GM12878 (cell line): ENCODE data around the gene LHFPL3. TPM values are rescaled to one million over a fixed set of nuclear protein-coding genes. Genes with fewer than 3 reads are reported as not detected.

Experiments
- ATAC-seq: fragments of 200-7000 bp; cut with Tn5 transposase; 3 replicates; pipeline ENCODE4 v1.9.1; 2020; ENCODE audit warnings: mild to moderate bottlenecking, moderate library complexity
- BruUV-seq: library from RNA; stranded (reverse); fragments of 400-500 nt; replicated peaks from 2 replicates; lab custom pipeline; 2021; lab: Mats Ljungman, UMichigan
- CTCF ChIA-PET: fragments of 300-600 bp; sonication (Branson Sonifier 250); formaldehyde crosslinking; extraction: SDS; loops from one replicate; lab custom pipeline; 2021; ENCODE audit warnings: inconsistent platforms; lab: Yijun Ruan, JAX
- POLR2A ChIA-PET: fragments of 350-600 bp; formaldehyde crosslinking; extraction: SDS; loops from one replicate; lab custom pipeline; 2021; ENCODE audit warnings: inconsistent platforms; lab: Charles Lee
- RAD21 ChIA-PET: fragments of 300-600 bp; sonication (Branson Sonifier 250); formaldehyde crosslinking; loops from one replicate; lab custom pipeline; 2023; ENCODE audit warnings: antibody characterized with exemption; ENCODE audit not compliant: unreplicated experiment; lab: Charles Lee
- SMC1A ChIA-PET: fragments of 300-600 bp; sonication (Branson Sonifier 250); formaldehyde crosslinking; loops from one replicate; lab custom pipeline; 2023; ENCODE audit not compliant: unreplicated experiment, uncharacterized antibody; lab: Charles Lee
- DNase-seq: peaks from one replicate; pipeline ENCODE4 v3.0.0-alpha.2; 2011; ENCODE audit warnings: low read depth, low spot score
- FAIRE-seq: peaks from 3 replicates; lab custom pipeline; 2011; peaks lifted over from hg19 to GRCh38; lab: Jason Lieb, UNC
- H2AFZ ChIP-seq: 2 replicates; pipeline ENCODE4 v1.6.0; 2011; ENCODE audit warnings: low read depth, low read length, control low read depth; ENCODE audit not compliant: control insufficient read depth
- H3K27ac ChIP-seq: 2 replicates; pipeline ENCODE4 v1.5.1; 2011; ENCODE audit warnings: control low read depth; ENCODE audit not compliant: control insufficient read depth, insufficient read depth
- H3K27me3 ChIP-seq, 2 experiments: replicated peaks in 1 of 2; 2 replicates each; pipeline versions ENCODE4 v1.6.0 to v1.6.1; 2011; ENCODE audit warnings: low read length in 1 of 2; ENCODE audit not compliant: control insufficient read depth in 2 of 2, insufficient read depth in 2 of 2
- H3K36me3 ChIP-seq, 2 experiments: 2 replicates each; pipeline ENCODE4 v1.5.1; 2011; ENCODE audit warnings: low read length in 1 of 2; ENCODE audit not compliant: control insufficient read depth in 2 of 2, insufficient read depth in 2 of 2
- H3K4me1 ChIP-seq: 2 replicates; pipeline ENCODE4 v1.6.1; 2011; ENCODE audit warnings: mild to moderate bottlenecking, low read length, moderate library complexity, mixed read lengths; ENCODE audit not compliant: control insufficient read depth, insufficient read depth
- H3K4me2 ChIP-seq: 2 replicates; pipeline ENCODE4 v1.6.0; 2011; ENCODE audit warnings: control low read depth; ENCODE audit not compliant: control insufficient read depth, insufficient read depth
- H3K4me3 ChIP-seq: fragments of 200-600 bp; sonication (generic); 2 replicates; pipeline ENCODE4 v1.5.1; 2016
- H3K79me2 ChIP-seq: 2 replicates; pipeline ENCODE4 v1.6.0; 2011; ENCODE audit warnings: low read length; ENCODE audit not compliant: control insufficient read depth, insufficient read depth
- H3K9ac ChIP-seq: 2 replicates; pipeline ENCODE4 v1.8.0; 2011; ENCODE audit warnings: low read length, control low read depth, mixed read lengths; ENCODE audit not compliant: control insufficient read depth, insufficient read depth
- H3K9me3 ChIP-seq: replicated peaks from 3 replicates; pipeline ENCODE4 v1.5.1; 2011; ENCODE audit warnings: mild to moderate bottlenecking, low read length; ENCODE audit not compliant: control insufficient read depth, insufficient read depth
- H4K20me1 ChIP-seq: 2 replicates; pipeline ENCODE4 v1.6.0; 2011; ENCODE audit not compliant: control insufficient read depth, insufficient read depth
- ATF7 ChIP-seq: fragments of 450-650 bp; IDR thresholded peaks from 2 replicates; pipeline ENCODE4 v1.6.1; 2016; ENCODE audit warnings: low read depth, mild to moderate bottlenecking
- IRF5 ChIP-seq: fragments of 450-650 bp; IDR thresholded peaks from 2 replicates; pipeline ENCODE4 v1.6.1; 2017; ENCODE audit warnings: borderline replicate concordance
- MEF2B ChIP-seq: fragments of 450-650 bp; IDR thresholded peaks from 2 replicates; pipeline ENCODE4 v1.6.1; 2018; ENCODE audit warnings: mild to moderate bottlenecking, moderate library complexity; ENCODE audit not compliant: partially characterized antibody, poor library complexity, severe bottlenecking
- SIN3A ChIP-seq: IDR thresholded peaks from 2 replicates; pipeline ENCODE4 v1.6.1; 2012; ENCODE audit warnings: low read depth, low read length, improper control_type of control experiment
- ZBED1 ChIP-seq: IDR thresholded peaks from 2 replicates; pipeline ENCODE4 v1.6.1; 2016; ENCODE audit warnings: borderline replicate concordance
- ZBTB33 ChIP-seq: fragments of 450-650 bp; IDR thresholded peaks from 2 replicates; pipeline ENCODE4 v1.6.1; 2017; ENCODE audit warnings: mild to moderate bottlenecking
- WGBS: methylation state at CpG from one replicate; pipeline ENCODE4 v1.1.6; 2016; ENCODE audit warnings: low lambda C conversion rate; ENCODE audit not compliant: insufficient replicate concordance, insufficient coverage; ENCODE audit errors: missing lambda C conversion rate; 5-methylcytosine and 5-hydroxymethylcytosine counted together
- in situ Hi-C: fragments of 300-500 bp; cut with MboI; formaldehyde crosslinking; loops from 9 replicates; pipeline ENCODE4 v1.14.3; 2018; ENCODE audit warnings: mixed read lengths
- intact Hi-C: fragments of 100-400 bp; cut with micrococcal nuclease; formaldehyde crosslinking; loops from one replicate; pipeline ENCODE4 v1.14.2; 2022; ENCODE audit not compliant: unreplicated experiment
- polyA plus RNA-seq, 11 experiments: library from polyadenylated mRNA; depleted of rRNA in 4 of 11; unstranded in 6 of 11; stranded (reverse) in 5 of 11; fragments of >200 nt; fragmentation: Nextera tagmentation in 4 of 11; fragmentation: Illumina TruSeq in 1 of 11; extraction: Ambion mirVana in 4 of 11; extraction: Trizol in 1 of 11; gene quantifications; 1 replicate in 1 of 11; 2 replicates in 10 of 11; pipeline versions ENCODE4 v1.2.1 to v1.2.3, GENCODE V29; 2011 to 2016; ENCODE audit warnings: inconsistent platforms in 2 of 11, missing spikeins in 2 of 11, low read depth in 1 of 11
- total RNA-seq, 4 experiments: library from RNA; depleted of rRNA in 3 of 4; stranded (reverse); fragments of >200 nt in 3 of 4; fragmentation: Illumina TruSeq in 1 of 4; extraction: Trizol in 1 of 4; gene quantifications; 2 replicates each; pipeline versions ENCODE4 v1.2.1 to v1.2.3, GENCODE V29; 2013 to 2021

The LHFPL3 gene
- total and polyA plus RNA-seq, 10 of the 15 experiments (the other 5 are each of a cell fraction or from before 2014, with no cell fraction given): 0.09 TPM; not detected in 9

GRCh38 chr7:104679085-104679484 is 350.7 kb downstream of the LHFPL3 start (continued):
- no peak for TF ChIP-seq ZBTB33

DNA sequence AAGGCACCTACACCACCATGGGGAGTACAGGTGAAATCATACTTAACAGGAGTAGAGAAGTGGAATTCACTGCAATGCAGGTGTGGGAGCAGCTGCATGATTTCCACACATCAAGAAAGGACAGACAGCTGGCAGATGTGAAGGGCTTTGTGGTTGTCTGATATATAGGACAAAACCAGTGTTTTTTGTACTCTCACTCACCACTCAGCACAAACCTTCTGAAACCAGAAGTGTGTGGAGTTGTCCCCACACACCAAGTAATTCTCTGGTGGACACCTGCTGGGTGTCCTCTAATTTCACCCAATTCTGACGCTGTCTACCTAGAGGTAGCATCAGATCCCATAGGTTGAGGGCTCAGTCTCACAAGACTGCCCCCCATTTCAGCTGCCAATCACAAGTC is 357.9 kb downstream of the LHFPL3 start:
- Histone ChIP-seq H3K79me2 (no peaks in the 10 kb centered on the region), H3K4me1 (no peaks in the 10 kb centered on the region), H3K27ac (no peak overlapping the region), H3K36me3 (no peaks in the 10 kb centered on the region), H2AFZ (no peak overlapping the region), H3K9ac (no peak overlapping the region), H3K4me3 (no peak overlapping the region), H3K27me3 (no peaks in the 10 kb centered on the region), H3K9me3 (no peaks in the 10 kb centered on the region), H3K4me2 (no peak overlapping the region), H4K20me1 (no peaks in the 10 kb centered on the region)
- intact Hi-C loops (no loop called here), in situ Hi-C loops (no loop called here)
- ATAC-seq (no peak), FAIRE-seq (no peak), DNase-seq (no peak)
- 0% methylated on average over 1 of the region's 1 CpG for WGBS
- RAD21 ChIA-PET: no interaction called here
- CTCF ChIA-PET: no interaction called here
- SMC1A ChIA-PET: interaction anchor here (0.6 kb wide), 1 partner anchor 1168 kb away, joined by 4 read pairs; no protein-coding TSS in a partner anchor
- TF ChIP-seq ZBED1 (no peak), ATF7 (no peak), MEF2B (no peak), IRF5 (no peak), SIN3A (no peak)
- POLR2A ChIA-PET: no interaction called here
- BruUV-seq: no TSS peak
